Lung microvascular endothelial cell (primary cell): ENCODE data around the gene NMRK2. TPM values are rescaled to one million over a fixed set of nuclear protein-coding genes. Genes with fewer than 3 reads are reported as not detected.
"Not testable (repeated sequence)": the region's sequence is repeated elsewhere in the genome, so short reads cannot be mapped to it uniquely, and the experiment has no call there.

Experiments
- DNase-seq, 2 donors: peaks; one replicate each; pipeline versions ENCODE4 v3.0.0 to v3.0.0-alpha.2; 2010; ENCODE audit warnings: low read depth in 2 of 2
- total RNA-seq: library from RNA; depleted of rRNA; stranded (reverse); fragments of >200 nt; gene quantifications from 2 replicates; pipeline ENCODE4 v1.2.1, GENCODE V29; 2014

The NMRK2 gene
- total RNA-seq, 1 donor from 2014 or later, result not detected

DNA sequence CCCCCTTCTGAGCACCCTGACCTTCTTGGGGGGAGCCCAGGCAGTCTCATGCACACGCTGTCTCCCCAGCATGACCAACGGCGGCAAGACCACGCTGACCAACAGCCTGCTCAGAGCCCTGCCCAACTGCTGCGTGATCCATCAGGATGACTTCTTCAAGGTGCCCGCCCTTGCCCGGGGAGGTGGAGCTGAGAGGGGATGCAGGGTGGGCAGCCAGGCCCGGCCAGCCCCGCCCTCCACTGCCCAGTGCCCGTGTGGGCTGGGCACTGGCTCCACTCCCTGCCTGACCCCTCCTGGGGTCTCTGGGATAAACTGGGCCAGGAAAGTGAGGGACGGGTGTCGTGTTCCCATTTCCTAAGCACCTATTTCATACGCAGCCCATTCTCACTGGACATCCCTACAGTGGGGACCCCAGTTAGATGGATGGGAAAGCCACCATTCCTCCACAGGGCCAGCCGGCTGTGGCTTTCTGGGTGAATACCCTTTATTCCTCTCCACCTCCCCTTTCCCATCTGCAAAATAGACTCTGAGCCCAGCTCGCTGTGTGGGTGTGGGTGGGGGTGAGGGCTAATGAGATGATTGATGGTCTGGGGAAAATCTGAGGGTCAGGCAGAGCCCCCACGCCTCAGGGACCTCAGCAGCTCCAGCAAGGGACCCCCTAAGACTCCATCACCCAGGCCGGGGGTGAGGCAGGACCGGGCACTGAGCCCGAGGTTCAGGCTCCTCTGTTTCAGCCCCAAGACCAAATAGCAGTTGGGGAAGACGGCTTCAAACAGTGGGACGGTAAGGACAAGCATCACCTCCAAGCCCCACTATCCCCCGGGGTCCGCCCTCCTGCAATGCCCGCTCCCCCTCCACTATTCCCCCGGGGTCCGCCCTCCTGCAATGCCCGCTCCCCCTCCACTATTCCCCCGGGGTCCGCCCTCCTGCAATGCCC is 3.9 kb downstream of the NMRK2 start:
- DNase-seq, result no peak

DNA sequence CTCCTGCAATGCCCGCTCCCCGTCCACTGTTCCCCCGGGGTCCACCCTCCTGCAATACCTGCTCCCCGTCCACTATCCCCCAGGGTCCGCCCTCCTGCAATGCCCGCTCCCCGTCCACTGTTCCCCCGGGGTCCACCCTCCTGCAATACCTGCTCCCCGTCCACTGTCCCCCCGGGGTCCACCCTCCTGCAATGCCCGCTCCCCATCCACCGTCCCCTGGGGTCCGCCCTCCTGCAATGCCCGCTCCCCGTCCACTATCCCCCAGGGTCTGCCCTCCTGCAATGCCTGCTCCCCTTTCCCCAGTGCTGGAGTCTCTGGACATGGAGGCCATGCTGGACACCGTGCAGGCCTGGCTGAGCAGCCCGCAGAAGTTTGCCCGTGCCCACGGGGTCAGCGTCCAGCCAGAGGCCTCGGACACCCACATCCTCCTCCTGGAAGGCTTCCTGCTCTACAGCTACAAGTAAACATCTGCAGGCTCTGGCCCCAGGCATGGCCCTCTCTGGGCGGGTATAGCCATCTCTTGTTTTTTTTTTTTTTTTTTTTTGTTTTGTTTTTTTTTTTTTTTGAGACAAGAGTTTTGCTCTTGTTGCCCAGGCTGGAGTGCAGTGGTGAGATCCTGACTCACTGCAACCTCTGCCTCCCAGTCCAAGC is 5.6 kb downstream of the NMRK2 start:
- DNase-seq, result not testable (repeated sequence)

DNA sequence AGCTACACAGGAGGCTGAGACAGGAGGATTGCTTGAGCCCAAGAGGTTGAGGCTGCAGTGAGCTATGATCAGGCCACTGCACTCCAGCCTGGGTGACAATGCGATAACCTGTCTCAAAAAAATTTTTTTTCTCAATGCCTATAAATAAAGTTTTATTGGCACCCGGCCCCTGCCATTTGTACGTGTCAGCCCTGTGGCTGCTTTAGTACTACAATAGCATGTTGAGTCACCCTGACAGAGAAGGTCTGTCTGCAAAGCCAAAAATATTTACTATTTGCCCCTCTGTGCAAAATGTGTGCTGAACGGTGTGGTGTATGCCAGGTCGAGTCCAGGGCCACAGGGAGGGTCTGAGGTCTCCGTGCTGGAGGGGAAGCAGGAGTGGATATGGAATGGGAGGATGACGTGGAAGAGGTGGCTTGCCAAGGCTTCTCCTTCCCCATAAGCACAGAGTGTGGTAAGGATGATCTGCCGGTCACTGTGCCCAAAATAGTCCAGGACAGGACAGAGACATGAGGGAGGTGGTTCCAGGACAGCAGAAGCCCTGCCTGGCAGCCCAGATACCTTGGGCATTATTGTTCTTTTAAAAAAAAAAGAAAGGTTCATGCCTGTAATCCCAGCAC is 10.0 kb downstream of the NMRK2 start:
- no peak for DNase-seq

DNA sequence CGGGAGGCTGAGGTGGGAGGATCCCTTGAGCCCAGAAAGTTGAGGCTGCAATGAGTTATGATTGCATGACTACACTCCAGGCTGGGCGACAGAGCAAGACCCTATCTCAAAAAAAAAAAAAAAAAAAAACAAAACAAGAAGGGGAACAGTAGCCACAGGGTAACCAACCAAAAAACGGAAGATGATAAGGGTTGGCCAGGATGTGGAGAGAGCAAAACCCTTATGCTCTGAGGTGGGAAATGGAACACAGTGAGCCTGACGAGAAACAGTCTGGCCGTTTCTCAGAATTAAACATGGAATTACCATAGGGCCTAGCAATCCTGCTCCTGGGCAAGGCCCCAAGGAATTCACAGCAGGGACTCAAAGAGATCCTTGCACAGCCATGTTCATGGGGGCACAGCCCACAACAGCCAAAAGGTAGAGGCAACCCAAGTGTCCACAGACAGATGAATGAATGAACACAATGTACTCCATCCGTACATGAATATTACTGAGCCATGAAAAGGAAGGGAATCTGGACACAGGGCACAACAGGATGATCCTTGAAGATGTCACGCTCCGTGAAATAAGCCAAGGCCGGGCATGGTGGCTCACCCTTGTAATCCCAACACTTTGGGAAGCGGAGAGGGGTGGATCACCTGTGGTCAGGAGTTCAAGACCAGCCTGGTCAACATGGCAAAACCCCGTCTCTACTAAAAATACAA is 11.3 kb downstream of the NMRK2 start:
- DNase-seq, result no peak

DNA sequence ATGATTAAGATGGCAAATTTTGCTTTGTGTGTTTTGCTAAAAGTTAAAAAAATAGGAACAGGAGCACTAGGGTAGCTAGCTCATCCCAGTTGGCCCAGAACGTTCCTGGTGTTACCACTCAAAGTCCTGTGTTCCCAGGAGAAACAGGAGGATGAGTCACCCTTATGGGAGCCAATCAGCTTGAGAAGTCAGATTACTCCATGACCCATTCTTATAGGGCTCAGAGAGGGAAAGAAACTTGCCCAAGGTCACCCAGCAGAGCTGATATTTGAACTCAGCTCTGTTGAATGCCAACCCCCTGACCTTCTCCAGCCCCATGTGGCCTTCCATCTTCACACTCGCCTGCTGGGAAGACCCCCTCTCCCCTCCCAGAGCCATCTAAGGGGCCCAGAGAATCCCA is 13.0 kb downstream of the NMRK2 start:
- DNase-seq, result no peak

DNA sequence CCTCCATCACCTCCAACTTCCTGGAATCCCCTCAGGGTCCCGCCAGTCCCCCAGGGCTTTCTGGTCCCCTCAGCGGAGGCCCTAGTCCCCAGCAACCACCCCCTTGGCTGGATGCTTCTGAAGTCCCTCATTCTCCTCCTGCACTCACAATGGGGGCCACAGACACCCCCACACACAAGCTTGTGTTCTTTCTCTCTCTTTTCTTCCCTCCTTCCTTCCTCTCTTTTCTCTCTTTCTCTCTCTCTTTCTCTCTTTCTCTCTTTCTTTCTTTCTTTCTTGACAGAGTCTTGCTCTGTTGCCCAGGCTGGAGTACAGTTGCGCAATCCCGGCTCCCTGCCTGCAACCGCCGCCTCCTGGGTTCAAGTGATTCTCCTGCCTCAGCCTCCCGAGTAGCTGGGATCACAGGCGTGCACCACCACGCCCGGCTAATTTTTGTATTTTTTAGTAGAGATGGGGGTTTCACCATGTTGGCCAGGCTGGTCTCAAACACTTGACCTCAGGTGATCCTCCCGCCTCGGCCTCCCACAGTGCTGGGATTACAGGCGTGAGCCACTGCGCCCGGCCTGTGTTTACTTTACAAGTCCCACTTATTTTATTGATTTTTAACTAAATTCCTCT is 14.6 kb downstream of the NMRK2 start:
- not testable (repeated sequence) for DNase-seq

DNA sequence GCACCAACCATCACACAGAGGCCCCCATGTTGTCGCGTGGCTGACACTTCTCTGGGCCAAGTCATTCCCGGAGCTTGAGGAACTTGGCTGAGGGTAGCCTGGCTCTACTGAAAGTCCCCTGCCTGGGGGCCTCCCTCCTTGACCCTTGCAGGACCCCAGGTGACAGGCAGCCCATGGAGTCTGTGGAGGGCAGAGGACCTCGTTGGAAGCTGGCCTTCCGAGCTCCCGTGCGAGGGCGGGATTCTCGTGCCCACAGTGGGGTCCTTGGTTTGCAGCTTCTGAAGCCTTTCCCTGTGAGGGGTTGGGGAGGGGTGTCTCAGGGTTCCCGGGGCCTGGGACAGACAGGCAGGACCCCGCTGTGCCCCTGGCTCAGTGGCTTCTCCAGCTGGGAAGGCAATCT is 16.4 kb downstream of the NMRK2 start:
- no peak for DNase-seq

DNA sequence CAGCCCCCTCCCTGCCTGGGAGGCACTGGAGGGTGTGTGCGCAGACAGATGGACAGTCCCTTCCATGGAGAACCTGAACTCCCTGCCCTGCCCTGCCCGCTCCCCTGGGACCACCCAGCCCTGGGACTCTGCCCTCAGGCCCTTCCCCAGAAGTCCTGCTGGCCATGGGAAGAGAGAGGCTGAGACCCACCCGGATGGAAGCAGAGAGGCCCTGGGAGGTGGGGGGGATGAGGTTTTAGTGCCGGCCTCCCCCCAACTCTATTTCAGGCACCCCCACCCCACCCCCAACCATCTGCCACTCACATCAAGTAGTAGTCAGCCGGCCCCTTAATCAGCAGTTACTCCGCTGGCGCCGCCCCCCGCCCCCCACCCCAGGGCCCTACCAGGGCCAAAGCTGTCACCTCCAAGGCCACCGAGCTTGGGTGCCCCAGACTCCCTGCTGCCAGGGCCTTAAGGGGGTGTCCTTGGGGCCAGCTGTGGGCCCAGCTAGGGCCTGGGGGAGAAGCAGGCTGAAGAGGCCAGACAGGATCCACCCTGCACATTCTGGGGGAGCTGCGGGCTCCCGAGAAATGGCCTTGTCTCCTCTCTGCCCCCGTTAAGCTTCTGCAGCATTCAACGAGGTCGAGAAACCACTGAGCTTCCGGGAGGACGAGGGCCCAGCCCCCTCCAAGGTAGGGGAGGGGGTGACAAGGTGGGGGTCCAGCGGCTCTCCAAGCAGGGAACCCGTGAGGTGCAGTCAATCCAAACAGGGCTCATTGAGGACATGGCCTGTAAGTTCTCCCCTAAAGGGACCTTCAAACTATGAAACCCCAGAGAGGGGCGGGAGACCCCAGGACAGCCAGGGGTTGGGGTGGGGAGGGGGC is 17.4 kb downstream of the NMRK2 start:
- DNase-seq, result no peak

DNA sequence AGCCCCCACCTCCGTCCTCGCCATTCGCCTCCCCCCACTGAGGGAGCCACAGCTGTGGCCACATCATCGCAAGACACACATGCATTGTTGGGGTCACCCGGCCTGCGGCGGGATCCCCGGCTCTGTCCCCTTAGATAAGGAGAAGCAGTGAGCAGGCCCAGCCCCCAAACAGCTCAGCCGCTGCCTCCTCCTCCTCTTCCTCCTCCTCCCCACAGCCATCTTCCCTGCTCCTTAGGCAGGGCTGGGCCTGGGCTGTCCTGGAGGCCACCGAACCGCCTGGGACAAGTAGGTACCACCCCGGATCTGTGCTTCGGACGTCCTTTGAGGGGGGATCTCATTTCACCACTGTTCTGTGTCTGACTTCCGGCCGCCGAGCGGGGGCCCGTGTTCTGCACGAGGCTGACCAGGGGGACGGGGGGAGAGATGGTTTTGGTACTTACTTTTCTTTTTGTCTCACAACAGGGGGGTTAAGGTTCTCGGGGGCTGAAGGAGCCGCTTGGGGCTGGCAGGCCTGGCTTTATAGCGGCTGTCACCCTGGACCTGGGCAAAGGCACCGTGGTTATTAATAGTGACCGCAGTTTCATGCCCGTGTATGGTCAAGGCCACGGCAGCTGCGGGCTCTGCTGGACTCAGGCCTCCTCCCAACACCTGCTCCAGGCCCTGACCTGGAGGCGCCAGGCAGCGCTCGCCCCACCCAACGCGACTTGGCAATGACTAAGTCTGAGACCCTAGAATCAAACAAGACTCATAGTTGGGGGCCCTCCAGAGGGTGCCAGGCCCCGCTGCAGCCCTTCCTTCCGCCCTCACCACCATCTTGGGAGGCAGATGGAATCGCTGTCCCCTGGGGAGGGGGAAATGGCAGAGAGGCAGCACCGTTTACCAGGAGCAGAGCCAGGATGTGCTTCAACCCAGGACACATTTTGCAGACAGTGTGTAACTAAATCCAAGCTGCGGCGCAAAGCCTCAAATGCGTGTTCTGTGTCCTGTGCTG is 18.3 kb downstream of the NMRK2 start:
- DNase-seq, result no peak

DNA sequence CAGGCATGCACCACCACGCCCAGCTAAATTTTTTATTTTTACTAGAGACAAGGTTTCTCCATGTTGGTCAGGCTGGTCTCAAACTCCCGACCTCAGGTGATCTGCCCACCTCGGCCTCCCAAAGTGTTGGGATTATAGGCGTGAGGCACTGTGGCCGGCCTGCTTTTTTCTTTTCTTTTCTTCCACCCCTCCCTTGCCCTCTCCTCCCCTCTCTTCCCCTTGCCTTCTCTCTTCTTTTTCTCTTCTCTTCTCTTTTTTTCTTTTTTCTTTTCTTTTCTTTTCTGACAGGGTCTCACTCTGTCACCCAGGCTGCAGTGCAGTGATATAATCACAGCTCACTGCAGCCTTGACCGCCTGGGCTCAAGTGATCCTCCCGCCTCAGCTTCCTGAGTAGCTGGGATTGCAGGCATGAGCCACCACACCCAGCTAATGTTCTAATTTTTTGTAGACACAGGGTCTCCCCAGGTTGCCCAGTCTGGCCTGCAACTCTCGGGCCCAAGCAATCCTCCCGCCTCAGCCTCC is 19.9 kb downstream of the NMRK2 start:
- DNase-seq, result not testable (repeated sequence)

DNA sequence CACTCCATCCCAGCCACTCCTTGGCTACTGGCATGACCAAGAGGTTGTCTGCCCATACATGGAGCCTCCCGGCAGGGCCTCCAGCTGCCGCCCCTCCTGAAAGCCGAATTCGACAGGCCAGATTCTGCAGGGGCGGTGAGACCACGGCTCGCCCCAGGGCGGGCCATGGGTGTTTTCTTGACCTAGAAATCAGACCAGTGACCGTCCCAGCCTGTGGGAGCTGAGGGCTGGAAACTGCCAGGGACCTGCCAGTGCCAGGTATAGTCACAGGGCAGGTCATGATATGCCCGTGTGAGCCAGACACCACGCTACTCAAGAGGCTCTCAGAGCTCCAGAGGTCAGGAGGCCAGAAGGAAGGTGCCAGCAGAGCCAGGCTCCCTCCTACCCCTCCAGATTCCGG is 21.2 kb downstream of the NMRK2 start:
- DNase-seq, result no peak

DNA sequence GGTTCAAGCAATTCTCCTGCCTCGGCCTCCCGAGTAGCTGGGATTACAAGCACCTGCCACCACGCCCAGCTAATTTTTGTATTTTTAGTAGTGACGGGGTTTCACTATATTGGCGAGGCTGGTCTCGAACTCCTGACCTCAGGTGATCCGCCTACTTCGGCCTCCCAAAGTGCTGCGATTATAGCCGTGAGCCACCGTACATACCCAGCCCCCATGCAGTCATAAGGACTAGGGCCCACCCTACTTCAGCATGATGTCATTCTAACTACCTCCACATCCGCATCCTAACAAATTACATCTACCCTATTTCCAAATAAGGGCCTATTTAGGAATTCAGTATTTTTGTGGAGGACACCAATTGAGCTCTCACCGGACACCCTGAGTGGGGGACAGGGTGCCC is 22.4 kb downstream of the NMRK2 start:
- DNase-seq, result not testable (repeated sequence)

DNA sequence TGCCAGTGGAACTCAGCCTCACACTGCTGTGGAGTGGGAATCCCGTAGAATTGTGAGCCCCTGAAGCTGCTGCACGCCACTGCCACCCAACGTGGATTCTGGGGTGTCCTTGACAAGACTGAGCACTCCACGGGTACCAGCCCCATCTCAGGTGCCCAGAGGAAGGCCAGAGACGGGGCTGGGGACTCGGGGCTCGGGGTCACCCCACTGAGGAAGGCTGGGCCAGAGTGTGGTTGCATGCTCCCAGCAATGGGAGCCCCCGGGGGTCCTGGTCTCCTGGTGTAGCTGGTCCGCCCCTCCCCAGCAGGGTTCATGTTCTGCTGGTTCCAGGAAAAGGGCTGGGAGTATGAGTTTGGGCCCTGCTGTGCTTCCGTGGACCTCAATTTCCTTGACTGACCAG is 22.8 kb downstream of the NMRK2 start:
- DNase-seq, result no peak

DNA sequence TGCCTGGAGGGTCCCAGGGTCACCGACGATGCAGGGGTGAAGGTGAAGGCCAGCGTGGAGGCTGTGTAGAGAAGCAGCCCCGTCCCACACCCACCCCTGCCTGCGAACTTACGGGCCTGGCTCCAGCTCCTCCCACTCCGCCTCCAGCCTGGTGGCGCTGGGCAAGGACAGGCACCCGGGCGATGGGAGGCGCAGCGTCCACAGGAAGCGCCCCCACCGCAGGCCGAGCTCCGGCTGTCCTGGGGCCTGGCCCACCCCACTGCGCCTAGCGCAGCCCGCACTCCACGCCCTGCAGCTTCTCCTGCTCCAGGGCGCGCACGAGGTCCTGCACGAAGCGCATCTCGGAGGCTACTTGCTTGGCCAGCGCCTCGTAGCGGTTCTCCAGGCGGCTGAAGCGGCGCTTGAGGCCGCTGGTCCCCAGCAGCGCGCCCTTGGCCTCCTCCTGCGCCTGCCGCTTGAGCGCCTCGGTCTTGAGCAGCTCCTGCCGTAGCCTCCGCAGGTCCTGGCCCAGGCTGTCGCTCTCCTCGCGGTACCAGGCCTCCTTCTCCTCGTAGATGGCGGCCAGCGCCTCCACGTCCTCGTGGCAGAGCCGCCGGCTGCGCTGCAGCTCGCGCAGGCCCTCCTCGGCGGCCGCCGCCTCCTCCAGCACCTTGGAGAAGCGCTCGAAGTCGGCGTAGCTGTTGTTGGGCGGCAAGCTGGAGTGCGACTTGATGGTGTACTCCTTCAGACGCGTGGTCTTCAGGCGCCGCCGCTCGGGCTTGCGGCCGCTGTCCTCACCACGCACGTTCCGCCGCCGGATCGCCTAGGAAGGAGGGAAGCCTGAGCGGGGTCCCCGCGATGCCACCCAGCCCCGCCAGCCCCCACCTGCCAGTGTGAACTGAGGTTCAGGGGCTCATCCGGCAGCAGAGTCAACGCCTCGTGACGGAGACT is 26.2 kb downstream of the NMRK2 start:
- DNase-seq, result no peak

DNA sequence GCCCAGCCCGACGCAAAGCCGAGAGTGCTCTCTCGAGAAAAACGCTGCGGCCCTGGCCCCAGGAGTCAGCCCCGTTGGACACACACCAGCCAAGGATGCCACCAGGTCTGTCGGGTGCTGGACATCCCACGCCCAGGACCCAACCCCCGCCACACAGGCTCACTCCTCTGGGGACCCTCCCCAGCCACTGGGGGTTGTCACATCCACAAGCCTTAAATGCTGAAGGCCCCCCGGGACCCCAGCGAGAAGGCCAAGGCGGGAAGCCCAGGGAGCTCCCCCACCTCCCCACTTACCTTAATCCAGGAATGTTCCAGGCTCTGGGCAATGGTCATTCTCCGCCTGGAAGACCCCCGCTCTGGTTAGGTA is 26.9 kb downstream of the NMRK2 start:
- no peak for DNase-seq

DNA sequence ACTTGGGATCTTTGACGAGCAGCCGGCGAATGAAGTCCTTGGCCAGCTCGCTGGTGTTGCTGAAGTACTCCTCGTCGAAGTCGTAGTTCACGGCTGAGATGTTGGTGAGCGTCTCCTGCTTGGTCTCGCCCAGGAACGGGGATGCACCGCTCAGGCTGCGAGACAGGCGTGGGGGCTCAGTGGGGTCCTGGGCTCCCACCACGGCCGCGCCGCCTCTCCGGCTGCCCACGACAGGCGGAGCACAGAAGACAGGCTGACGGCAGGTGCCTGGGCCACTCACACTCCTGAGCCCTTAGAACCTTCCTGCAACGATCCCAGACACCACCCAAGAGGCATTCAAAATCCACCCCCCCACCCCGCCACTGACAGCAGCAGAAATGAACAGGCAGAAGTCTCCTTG is 28.1 kb downstream of the NMRK2 start:
- no peak for DNase-seq

DNA sequence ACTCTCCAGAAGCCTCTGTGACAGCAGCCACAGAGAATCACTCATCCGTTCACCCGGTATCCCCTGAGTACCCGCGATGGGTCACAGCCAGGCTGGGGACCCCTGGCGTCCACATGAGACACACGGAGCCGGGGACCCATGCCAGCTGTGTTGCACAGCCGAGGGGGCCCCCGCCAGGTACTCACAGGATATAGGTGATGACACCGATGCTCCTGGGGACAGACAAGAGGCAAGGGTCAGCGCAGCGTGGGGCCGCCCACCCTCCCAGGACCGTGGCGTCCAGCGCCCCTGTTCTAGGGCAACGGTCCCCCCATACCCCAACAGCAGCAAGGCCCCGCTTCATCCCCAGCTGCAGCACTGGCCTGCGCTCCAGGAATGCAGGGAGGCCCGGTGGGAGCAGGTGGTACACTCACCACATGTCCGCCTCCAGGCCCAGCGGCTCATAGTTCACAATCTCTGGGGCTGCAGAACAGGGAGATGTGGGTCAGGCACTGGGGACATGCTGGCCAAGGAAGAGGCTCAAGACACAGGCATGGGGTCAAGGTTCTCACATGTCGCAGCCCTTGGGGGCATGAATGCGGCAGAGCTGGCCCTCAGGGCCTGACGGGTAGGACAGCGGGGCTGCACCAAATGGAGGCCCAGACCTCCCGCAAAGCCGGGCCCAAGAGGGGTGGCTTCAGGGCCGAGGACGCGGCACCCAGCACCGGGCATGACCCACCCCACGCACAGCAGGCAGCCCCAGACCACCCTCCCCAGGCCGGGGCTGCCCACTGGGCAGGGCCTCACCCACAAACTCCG is 30.8 kb downstream of the NMRK2 start:
- no peak for DNase-seq
